ENCODE data around the gene PPP1R12B.
"Not testable (repeated sequence)": the region's sequence is repeated elsewhere in the genome, so short reads cannot be mapped to it uniquely, and the experiment has no call there.

Gene PPP1R12B

GRCh38 chr1:202365092-202365815 lies 16.8 kb downstream of the PPP1R12B start:
- Mint-ChIP-seq H3K9me3 (no peaks in the 10 kb centered on the region), H3K27me3 (no peaks in the 10 kb centered on the region), H3K36me3 (ENCODE audit: low read depth) (no peaks in the 10 kb centered on the region), H3K4me1 (ENCODE audit: low read depth) (no peaks in the 10 kb centered on the region), H3K4me3 (no peak overlapping the region), H3K27ac (no peak overlapping the region)

GRCh38 chr1:202367271-202367670 lies 18.8 kb downstream of the PPP1R12B start:
- H3K27me3 Mint-ChIP-seq, result no peaks in the 10 kb centered on the region
- H3K4me1 Mint-ChIP-seq (ENCODE audit: low read depth), result no peaks in the 10 kb centered on the region
- no peak overlapping the region for H3K27ac Mint-ChIP-seq
- H3K36me3 Mint-ChIP-seq (ENCODE audit: low read depth), result no peaks in the 10 kb centered on the region
- no peak overlapping the region for H3K4me3 Mint-ChIP-seq
- no peaks in the 10 kb centered on the region for H3K9me3 Mint-ChIP-seq

- H3K4me3 Mint-ChIP-seq; H3K27me3 Mint-ChIP-seq; H3K27ac Mint-ChIP-seq; H3K9me3 Mint-ChIP-seq; H3K36me3 Mint-ChIP-seq (ENCODE audit: low read depth); H3K4me1 Mint-ChIP-seq (ENCODE audit: low read depth): not testable (repeated sequence)
Measured at GRCh38 chr1:202370906-202371305, 22.4 kb downstream of the PPP1R12B start.

- Mint-ChIP-seq H3K27ac (no peak overlapping the region), H3K9me3 (peaks cover 6% of the 10 kb centered on the region), H3K4me1 (ENCODE audit: low read depth) (peaks cover 6% of the 10 kb centered on the region), H3K27me3 (no peaks in the 10 kb centered on the region), H3K36me3 (ENCODE audit: low read depth) (no peaks in the 10 kb centered on the region), H3K4me3 (no peak overlapping the region)
Measured at GRCh38 chr1:202374099-202374498, 25.6 kb downstream of the PPP1R12B start.

GRCh38 chr1:202375175-202375574 lies 26.7 kb downstream of the PPP1R12B start:
- not testable (repeated sequence) for H3K36me3 Mint-ChIP-seq (ENCODE audit: low read depth); H3K27me3 Mint-ChIP-seq; H3K9me3 Mint-ChIP-seq; H3K4me3 Mint-ChIP-seq; H3K27ac Mint-ChIP-seq
- H3K4me1 Mint-ChIP-seq (ENCODE audit: low read depth), result peaks cover 14% of the 10 kb centered on the region

- H3K36me3 Mint-ChIP-seq (ENCODE audit: low read depth), result no peaks in the 10 kb centered on the region
- no peak overlapping the region for H3K27ac Mint-ChIP-seq
- H3K4me1 Mint-ChIP-seq (ENCODE audit: low read depth), result peaks cover 23% of the 10 kb centered on the region
- H3K27me3 Mint-ChIP-seq, result no peaks in the 10 kb centered on the region
- H3K4me3 Mint-ChIP-seq, result no peak overlapping the region
- peaks cover 6% of the 10 kb centered on the region for H3K9me3 Mint-ChIP-seq
Measured at GRCh38 chr1:202376247-202376646, 27.7 kb downstream of the PPP1R12B start.

GRCh38 chr1:202379884-202380529 lies 31.5 kb downstream of the PPP1R12B start:
- H3K9me3 Mint-ChIP-seq; H3K4me3 Mint-ChIP-seq; H3K36me3 Mint-ChIP-seq (ENCODE audit: low read depth); H3K27me3 Mint-ChIP-seq; H3K27ac Mint-ChIP-seq: not testable (repeated sequence)
- peaks cover 23% of the 10 kb centered on the region for H3K4me1 Mint-ChIP-seq (ENCODE audit: low read depth)

- not testable (repeated sequence) for H3K27me3 Mint-ChIP-seq; H3K4me3 Mint-ChIP-seq; H3K36me3 Mint-ChIP-seq (ENCODE audit: low read depth); H3K9me3 Mint-ChIP-seq; H3K27ac Mint-ChIP-seq
- peaks cover 19% of the 10 kb centered on the region for H3K4me1 Mint-ChIP-seq (ENCODE audit: low read depth)
Measured at GRCh38 chr1:202380535-202380934, 32.0 kb downstream of the PPP1R12B start.

- peaks cover 19% of the 10 kb centered on the region for H3K4me1 Mint-ChIP-seq (ENCODE audit: low read depth)
- H3K27me3 Mint-ChIP-seq; H3K27ac Mint-ChIP-seq; H3K9me3 Mint-ChIP-seq; H3K36me3 Mint-ChIP-seq (ENCODE audit: low read depth); H3K4me3 Mint-ChIP-seq: not testable (repeated sequence)
Measured at GRCh38 chr1:202381867-202382266, 33.4 kb downstream of the PPP1R12B start.

- H3K4me1 Mint-ChIP-seq (ENCODE audit: low read depth); H3K27ac Mint-ChIP-seq; H3K4me3 Mint-ChIP-seq; H3K36me3 Mint-ChIP-seq (ENCODE audit: low read depth); H3K27me3 Mint-ChIP-seq; H3K9me3 Mint-ChIP-seq: not testable (repeated sequence)
Measured at GRCh38 chr1:202395831-202396230, 47.3 kb downstream of the PPP1R12B start.

- H3K9me3 Mint-ChIP-seq, result no peaks in the 10 kb centered on the region
- H3K4me1 Mint-ChIP-seq (ENCODE audit: low read depth), result peaks cover 5% of the 10 kb centered on the region
- no peak overlapping the region for H3K4me3 Mint-ChIP-seq
- H3K27me3 Mint-ChIP-seq, result no peaks in the 10 kb centered on the region
- H3K36me3 Mint-ChIP-seq (ENCODE audit: low read depth), result no peaks in the 10 kb centered on the region
- no peak overlapping the region for H3K27ac Mint-ChIP-seq
Measured at GRCh38 chr1:202397256-202397655, 48.8 kb downstream of the PPP1R12B start.

- H3K9me3 Mint-ChIP-seq; H3K36me3 Mint-ChIP-seq (ENCODE audit: low read depth); H3K4me1 Mint-ChIP-seq (ENCODE audit: low read depth); H3K27me3 Mint-ChIP-seq; H3K4me3 Mint-ChIP-seq; H3K27ac Mint-ChIP-seq: not testable (repeated sequence)
Measured at GRCh38 chr1:202398439-202398838, 49.9 kb downstream of the PPP1R12B start.

- not testable (repeated sequence) for H3K27ac Mint-ChIP-seq; H3K9me3 Mint-ChIP-seq; H3K4me1 Mint-ChIP-seq (ENCODE audit: low read depth); H3K27me3 Mint-ChIP-seq; H3K36me3 Mint-ChIP-seq (ENCODE audit: low read depth); H3K4me3 Mint-ChIP-seq
Measured at GRCh38 chr1:202401771-202402170, 53.3 kb downstream of the PPP1R12B start.

- H3K4me3 Mint-ChIP-seq; H3K36me3 Mint-ChIP-seq (ENCODE audit: low read depth); H3K9me3 Mint-ChIP-seq; H3K27me3 Mint-ChIP-seq; H3K27ac Mint-ChIP-seq: not testable (repeated sequence)
- peaks cover 16% of the 10 kb centered on the region for H3K4me1 Mint-ChIP-seq (ENCODE audit: low read depth)
Measured at GRCh38 chr1:202403381-202403780, 54.9 kb downstream of the PPP1R12B start.

GRCh38 chr1:202405928-202406327 lies 57.4 kb downstream of the PPP1R12B start:
- H3K9me3 Mint-ChIP-seq, result no peaks in the 10 kb centered on the region
- no peak overlapping the region for H3K27ac Mint-ChIP-seq
- no peaks in the 10 kb centered on the region for H3K27me3 Mint-ChIP-seq
- no peaks in the 10 kb centered on the region for H3K36me3 Mint-ChIP-seq (ENCODE audit: low read depth)
- H3K4me3 Mint-ChIP-seq, result no peak overlapping the region
- peaks cover 22% of the 10 kb centered on the region for H3K4me1 Mint-ChIP-seq (ENCODE audit: low read depth)

GRCh38 chr1:202406896-202407295 lies 58.4 kb downstream of the PPP1R12B start:
- H3K36me3 Mint-ChIP-seq (ENCODE audit: low read depth); H3K27me3 Mint-ChIP-seq; H3K9me3 Mint-ChIP-seq; H3K4me3 Mint-ChIP-seq; H3K27ac Mint-ChIP-seq: not testable (repeated sequence)
- H3K4me1 Mint-ChIP-seq (ENCODE audit: low read depth), result peaks cover 22% of the 10 kb centered on the region

All from stimulated activated naive CD8-positive, alpha-beta T cell treated with anti-CD3 and anti-CD28 coated beads, Interleukin-15, Interleukin-2, amounts not matched to agents 100 ng/mL and 50 ng/mL, for 24 hours (primary cell).